SK-N-SH (cell line): ENCODE data around the gene USPL1. TPM values are rescaled to one million over a fixed set of nuclear protein-coding genes. Genes with fewer than 3 reads are reported as not detected.
A peak's percentile ranks its signal among the peaks of the same experiment; 100 is the strongest.

Experiments used
- CTCF ChIA-PET: fragments of 300-600, 350-600 bp; formaldehyde crosslinking; extraction: SDS; loops from one replicate; lab custom pipeline; 2021; lab: Yijun Ruan, JAX
- POLR2A ChIA-PET: fragments of 350-600 bp; sonication (Branson Sonifier 250); formaldehyde crosslinking; extraction: SDS; loops from one replicate; lab custom pipeline; 2020; ENCODE audit warnings: antibody characterized with exemption, inconsistent platforms; lab: Yijun Ruan, JAX
- DNase-seq: peaks from one replicate; pipeline ENCODE4 v3.0.0; 2012
- H2AFZ ChIP-seq: fragments of 200-600 bp; sonication (generic); 2 replicates; pipeline ENCODE4 v1.8.1; 2016; ENCODE audit warnings: antibody characterized with exemption, mild to moderate bottlenecking, low read depth
- H3F3A ChIP-seq: fragments of 200-600 bp; sonication (generic); replicated peaks from 2 replicates; pipeline ENCODE3; 2016; ENCODE audit warnings: antibody characterized with exemption, mild to moderate bottlenecking; ENCODE audit not compliant: insufficient read depth
- H3K27ac ChIP-seq, 2 experiments: fragments of 200-500 bp in 1 of 2; fragments of 200-600 bp in 1 of 2; sonication (Bioruptor generic) in 1 of 2; sonication (generic), shearing (Covaris generic) in 1 of 2; 2 replicates each; pipeline versions ENCODE4 v1.5.1 to v1.6.1; 2014 to 2016; ENCODE audit warnings: low read depth in 2 of 2, inconsistent platforms in 1 of 2, low read length in 1 of 2, mild to moderate bottlenecking in 1 of 2, mixed read lengths in 1 of 2
- H3K27me3 ChIP-seq: fragments of 200-600 bp; sonication (generic), shearing (Covaris generic); 2 replicates; pipeline ENCODE4 v1.6.1; 2016; ENCODE audit warnings: mixed run types; ENCODE audit not compliant: insufficient read depth
- H3K36me3 ChIP-seq, 2 experiments: fragments of 200-500 bp in 1 of 2; fragments of 200-600 bp in 1 of 2; sonication (Bioruptor generic) in 1 of 2; sonication (generic) in 1 of 2; replicated peaks in 1 of 2; 2 replicates each; pipeline versions ENCODE3 to v1.5.1; 2014 to 2016; ENCODE audit warnings: low read length in 1 of 2, mild to moderate bottlenecking in 1 of 2; ENCODE audit not compliant: insufficient read depth in 2 of 2, control insufficient read depth in 1 of 2
- H3K4me1 ChIP-seq, 2 experiments: fragments of 200-500 bp in 1 of 2; fragments of 200-600 bp in 1 of 2; sonication (Bioruptor generic) in 1 of 2; sonication (generic), shearing (Covaris generic) in 1 of 2; 2 replicates each; pipeline versions ENCODE4 v1.5.1 to v1.6.1; 2014 to 2016; ENCODE audit warnings: low read depth in 1 of 2, low read length in 1 of 2, mixed run types in 1 of 2; ENCODE audit not compliant: insufficient read depth in 2 of 2, control insufficient read depth in 1 of 2
- H3K4me2 ChIP-seq: fragments of 200-600 bp; sonication (generic), shearing (Covaris generic); 2 replicates; pipeline ENCODE4 v1.6.1; 2017; ENCODE audit warnings: mixed run types
- H3K4me3 ChIP-seq, 2 experiments: fragments of 200-500 bp in 1 of 2; fragments of 200-600 bp in 1 of 2; sonication (Bioruptor generic) in 1 of 2; sonication (generic), shearing (Covaris generic) in 1 of 2; 2 replicates each; pipeline versions ENCODE4 v1.5.1 to v1.8.1; 2014 to 2016; ENCODE audit warnings: low read depth in 2 of 2, inconsistent platforms in 1 of 2, low read length in 1 of 2, mild to moderate bottlenecking in 1 of 2, mixed read lengths in 1 of 2, moderate library complexity in 1 of 2
- H3K79me2 ChIP-seq: fragments of 200-600 bp; sonication (generic); 2 replicates; pipeline ENCODE4 v1.8.1; 2017; ENCODE audit warnings: mild to moderate bottlenecking; ENCODE audit not compliant: insufficient read depth
- H3K9ac ChIP-seq: fragments of 200-600 bp; sonication (generic); 2 replicates; pipeline ENCODE4 v1.6.1; 2017; ENCODE audit warnings: mixed run types
- H3K9me2 ChIP-seq: fragments of 200-600 bp; sonication (generic); 2 replicates; pipeline ENCODE4 v1.6.1; 2017; ENCODE audit warnings: mixed run types
- H3K9me3 ChIP-seq: fragments of 200-600 bp; sonication (generic); 2 replicates; pipeline ENCODE4 v1.6.1; 2017; ENCODE audit warnings: mixed run types, mild to moderate bottlenecking, moderate library complexity
- H4K20me1 ChIP-seq: fragments of 200-600 bp; sonication (generic); 2 replicates; pipeline ENCODE4 v1.6.1; 2017; ENCODE audit warnings: mild to moderate bottlenecking, mixed run types; ENCODE audit not compliant: insufficient read depth
- ELF1 ChIP-seq: IDR thresholded peaks from 2 replicates; pipeline ENCODE4 v1.4.0; 2012
- EP300 ChIP-seq, 2 experiments: IDR thresholded peaks; 2 replicates each; pipeline versions ENCODE4 v1.4.0 to v1.6.1; 2012; ENCODE audit warnings: borderline replicate concordance in 1 of 2, low read depth in 1 of 2, low read length in 1 of 2
- FOSL2 ChIP-seq: IDR thresholded peaks from 2 replicates; pipeline ENCODE4 v1.4.0; 2012; ENCODE audit warnings: low read depth, mild to moderate bottlenecking, moderate library complexity, borderline replicate concordance
- FOXJ3 ChIP-seq: sonication (generic); formaldehyde crosslinking; IDR thresholded peaks from 2 replicates; pipeline ENCODE4 v1.5.1; 2020; ENCODE audit warnings: mild to moderate bottlenecking, missing genetic modification reagents
- JUND ChIP-seq: IDR thresholded peaks from 2 replicates; pipeline ENCODE4 v1.4.0; 2012
- MEF2A ChIP-seq: IDR thresholded peaks from 2 replicates; pipeline ENCODE4 v1.4.0; 2012; ENCODE audit warnings: low read depth, borderline replicate concordance
- MXI1 ChIP-seq: IDR thresholded peaks from 2 replicates; pipeline ENCODE4 v1.6.1; 2012; ENCODE audit warnings: mild to moderate bottlenecking, low read depth, low read length, improper control_type of control experiment
- POLR2AphosphoS5 ChIP-seq: IDR thresholded peaks from 2 replicates; pipeline ENCODE4 v1.6.1; 2012; ENCODE audit warnings: low read depth, low read length
- RCOR1 ChIP-seq: fragments of 150-350 bp; IDR thresholded peaks from 2 replicates; pipeline ENCODE4 v1.6.1; 2017; ENCODE audit warnings: antibody characterized with exemption, low read length
- RXRA ChIP-seq: IDR thresholded peaks from 2 replicates; pipeline ENCODE4 v1.4.0; 2012; ENCODE audit warnings: low read depth, mild to moderate bottlenecking, borderline replicate concordance
- SIN3A ChIP-seq: IDR thresholded peaks from 2 replicates; pipeline ENCODE4 v1.6.1; 2012; ENCODE audit warnings: low read depth, mild to moderate bottlenecking, low read length, moderate library complexity, borderline replicate concordance
- TAF1 ChIP-seq: IDR thresholded peaks from 2 replicates; pipeline ENCODE4 v1.6.1; 2012; ENCODE audit warnings: low read depth, mild to moderate bottlenecking, low read length, moderate library complexity, borderline replicate concordance
- WGBS: methylation state at CpG from one replicate; pipeline ENCODE4 v1.1.6; 2017; ENCODE audit warnings: low lambda C conversion rate; 5-methylcytosine and 5-hydroxymethylcytosine counted together
- polyA plus RNA-seq, 3 experiments: library from polyadenylated mRNA; depleted of rRNA; stranded (reverse); fragments of >200 nt; gene quantifications; 2 replicates each; pipeline ENCODE4 v1.2.3, GENCODE V29; 2012
- TF ChIP-seq, protein P1 (sequence below): fragments of 150-350 bp; IDR thresholded peaks from 2 replicates; pipeline ENCODE4 v1.6.1; 2017; ENCODE audit warnings: antibody characterized with exemption, low read length, low read depth, borderline replicate concordance

USPL1 gene
- polyA plus RNA-seq, 1 of the 3 experiments (the other 2 are of a cell fraction): 6.4 TPM

DNA sequence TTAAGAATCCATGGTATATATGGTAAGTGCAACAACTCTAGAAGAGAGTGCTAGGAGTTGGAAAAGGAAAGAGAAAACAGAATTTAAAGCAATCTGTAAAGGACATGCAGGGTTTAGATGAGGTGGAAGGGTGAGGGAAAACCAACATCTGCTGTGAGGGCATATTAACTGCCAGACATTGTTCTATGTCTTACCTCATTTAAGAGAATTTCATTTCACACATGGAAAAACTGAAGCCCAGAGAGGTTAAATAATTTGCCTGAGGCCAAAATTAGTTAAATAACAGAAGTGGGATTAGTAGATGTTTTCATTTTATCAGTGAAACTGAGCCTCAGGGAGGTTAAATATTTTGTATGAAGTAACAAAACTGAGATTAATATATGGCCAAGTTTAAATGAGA, 7.4 kb upstream of the USPL1 start:
- Histone ChIP-seq H3F3A (no peaks in the 10 kb centered on the region), H3K4me2 (no peak overlapping the region), H3K27ac (no peak overlapping the region), H3K9me2 (no peaks in the 10 kb centered on the region), H4K20me1 (no peaks in the 10 kb centered on the region), H3K79me2 (peaks cover 26% of the 10 kb centered on the region), H2AFZ (no peak overlapping the region), H3K9ac (no peak overlapping the region), H3K4me1 (peaks cover 0 to 3% of the 10 kb centered on the region in 2 experiments; a peak in 1 of 4 replicates), H3K4me3 (no peak overlapping the region)
- ChIA-PET CTCF (no interaction called here), POLR2A (no interaction called here)
- DNase-seq: no peak
- no peak for TF ChIP-seq FOSL2
- TF ChIP-seq POLR2AphosphoS5: no peak
- TF ChIP-seq, protein P1, sequence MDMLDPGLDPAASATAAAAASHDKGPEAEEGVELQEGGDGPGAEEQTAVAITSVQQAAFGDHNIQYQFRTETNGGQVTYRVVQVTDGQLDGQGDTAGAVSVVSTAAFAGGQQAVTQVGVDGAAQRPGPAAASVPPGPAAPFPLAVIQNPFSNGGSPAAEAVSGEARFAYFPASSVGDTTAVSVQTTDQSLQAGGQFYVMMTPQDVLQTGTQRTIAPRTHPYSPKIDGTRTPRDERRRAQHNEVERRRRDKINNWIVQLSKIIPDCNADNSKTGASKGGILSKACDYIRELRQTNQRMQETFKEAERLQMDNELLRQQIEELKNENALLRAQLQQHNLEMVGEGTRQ: no peak
- TF ChIP-seq ELF1: no peak
- TF ChIP-seq, all 33 proteins: peak for 0
- no peaks in the 10 kb centered on the region for H3K9me3 ChIP-seq
- H3K27me3 ChIP-seq: no peaks in the 10 kb centered on the region
- H3K36me3 ChIP-seq: peaks cover 0 to 2% of the 10 kb centered on the region in 2 experiments

DNA sequence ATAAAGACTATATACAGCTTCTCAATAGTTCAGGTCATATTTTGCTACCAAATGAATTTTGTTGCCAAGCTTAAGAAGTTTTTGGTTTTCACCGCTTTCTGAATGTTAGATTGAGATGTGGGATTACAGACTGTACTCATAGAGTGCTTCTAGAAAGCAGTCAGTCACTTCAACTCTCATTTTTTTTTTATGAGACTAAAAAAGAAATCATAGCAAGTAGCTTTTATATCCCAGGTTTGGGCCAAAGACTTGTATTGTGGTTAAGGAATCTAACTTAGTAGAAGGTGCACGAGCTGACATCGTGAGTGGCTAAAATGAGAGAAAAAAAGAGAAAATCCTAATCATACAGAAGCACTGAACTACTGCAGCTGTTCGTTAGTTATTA, 2.2 kb upstream of the USPL1 start:
- Histone ChIP-seq H3K9me3 (no peaks in the 10 kb centered on the region), H3K27ac (peak overlapping the region; percentile 100), H3F3A (peaks cover 14% of the 10 kb centered on the region), H3K9me2 (no peaks in the 10 kb centered on the region), H3K27me3 (no peaks in the 10 kb centered on the region), H3K4me3 (peak overlapping the region; percentile 96 to 98), H3K4me1 (peaks cover 13 to 14% of the 10 kb centered on the region in 2 experiments; a peak in 3 of 4 replicates), H3K36me3 (peaks cover 0 to 2% of the 10 kb centered on the region in 2 experiments), H3K9ac (peak overlapping the region; percentile 99), H3K79me2 (peaks cover 68% of the 10 kb centered on the region), H2AFZ (peak overlapping the region; percentile 73), H4K20me1 (peaks cover 17% of the 10 kb centered on the region; the same call in 1 of the 2 replicates), H3K4me2 (peak overlapping the region; percentile 95)
- 28% methylated on average over 4 of the region's 4 CpGs for WGBS
- TF ChIP-seq POLR2AphosphoS5 (no peak), SIN3A (no peak), MEF2A (no peak), JUND (no peak), ELF1 (no peak), RXRA (no peak), RCOR1 (no peak), FOXJ3 (no peak), TAF1 (no peak), MXI1 (no peak; the same call in 1 of the 2 replicates), EP300 (IDR thresholded peaks at IDR 0.05; ENCODE audit: borderline replicate concordance in 1 of 2, low read depth in 1 of 2, low read length in 1 of 2) (no peak)
- TF ChIP-seq, protein P1: no peak
- POLR2A ChIA-PET: interaction anchor here (0.6 to 3.6 kb wide), 2 partner anchors 9 to 149 kb away, joined by 4 to 25 read pairs; partner anchors contain the start of gene HMGB1
- no peak for DNase-seq
- CTCF ChIA-PET: interaction anchor here (0.8 to 1.9 kb wide), 8 partner anchors 8 to 500 kb away, joined by 3 to 7 read pairs (median 4); no protein-coding TSS in a partner anchor
